Astrocyte of the spinal cord (primary cell): ENCODE data around the gene SLC9A7.

Experiments used
- DNase-seq: peaks from one replicate; pipeline ENCODE4 v3.0.0; 2011; ENCODE audit warnings: low read depth, low spot score
- H3K4me3 ChIP-seq: 2 replicates; pipeline ENCODE4 v1.5.1; 2011; ENCODE audit warnings: low read depth, mild to moderate bottlenecking, low read length, moderate library complexity
- in situ Hi-C: cut with HindIII; loops from 2 replicates; pipeline ENCODE4 v1.10.0; 2017; ENCODE audit warnings: low sequenced_read_pairs
- TF ChIP-seq, protein P1 (sequence below): IDR thresholded peaks from 2 replicates; pipeline ENCODE4 v1.5.1; 2012; ENCODE audit warnings: low read depth, mild to moderate bottlenecking, low read length, inconsistent platforms

Gene SLC9A7

DNA sequence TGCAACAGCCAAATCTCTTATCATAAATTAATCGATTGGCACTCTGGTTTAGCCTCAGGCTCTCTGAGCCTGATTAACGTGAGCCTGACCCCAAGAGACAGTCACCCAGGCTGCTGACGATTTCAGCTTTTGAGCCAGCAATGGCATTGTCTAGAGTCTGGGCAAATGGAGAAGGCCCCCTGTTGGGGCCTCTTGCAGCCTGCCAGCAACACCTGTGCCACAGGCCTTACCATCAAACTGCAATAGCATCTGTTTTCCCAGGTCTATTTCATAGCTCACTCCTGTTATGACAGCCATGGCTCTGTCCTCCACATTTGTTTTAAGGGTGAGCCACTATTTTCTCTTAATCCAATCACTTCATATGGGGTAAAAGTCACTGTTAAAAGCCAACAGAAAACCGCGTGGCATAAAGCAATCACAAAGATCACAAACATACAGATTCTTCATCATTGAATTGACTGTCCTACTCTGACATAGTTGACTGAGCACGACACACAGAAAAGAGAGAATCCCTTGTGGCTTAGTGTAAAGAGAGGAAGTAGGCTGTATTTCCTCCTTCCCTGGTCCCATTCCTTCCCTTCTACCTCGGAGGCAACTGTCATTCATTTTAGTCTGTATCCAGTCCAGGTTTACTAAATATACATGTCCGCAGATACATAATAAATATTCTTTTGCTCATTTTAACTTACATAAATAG, 47.8 kb downstream of the SLC9A7 start:
- TF ChIP-seq, protein P1, sequence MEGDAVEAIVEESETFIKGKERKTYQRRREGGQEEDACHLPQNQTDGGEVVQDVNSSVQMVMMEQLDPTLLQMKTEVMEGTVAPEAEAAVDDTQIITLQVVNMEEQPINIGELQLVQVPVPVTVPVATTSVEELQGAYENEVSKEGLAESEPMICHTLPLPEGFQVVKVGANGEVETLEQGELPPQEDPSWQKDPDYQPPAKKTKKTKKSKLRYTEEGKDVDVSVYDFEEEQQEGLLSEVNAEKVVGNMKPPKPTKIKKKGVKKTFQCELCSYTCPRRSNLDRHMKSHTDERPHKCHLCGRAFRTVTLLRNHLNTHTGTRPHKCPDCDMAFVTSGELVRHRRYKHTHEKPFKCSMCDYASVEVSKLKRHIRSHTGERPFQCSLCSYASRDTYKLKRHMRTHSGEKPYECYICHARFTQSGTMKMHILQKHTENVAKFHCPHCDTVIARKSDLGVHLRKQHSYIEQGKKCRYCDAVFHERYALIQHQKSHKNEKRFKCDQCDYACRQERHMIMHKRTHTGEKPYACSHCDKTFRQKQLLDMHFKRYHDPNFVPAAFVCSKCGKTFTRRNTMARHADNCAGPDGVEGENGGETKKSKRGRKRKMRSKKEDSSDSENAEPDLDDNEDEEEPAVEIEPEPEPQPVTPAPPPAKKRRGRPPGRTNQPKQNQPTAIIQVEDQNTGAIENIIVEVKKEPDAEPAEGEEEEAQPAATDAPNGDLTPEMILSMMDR = no peak
- H3K4me3 ChIP-seq = no peak overlapping the region
- in situ Hi-C loops = no loop called here
- no peak for DNase-seq

DNA sequence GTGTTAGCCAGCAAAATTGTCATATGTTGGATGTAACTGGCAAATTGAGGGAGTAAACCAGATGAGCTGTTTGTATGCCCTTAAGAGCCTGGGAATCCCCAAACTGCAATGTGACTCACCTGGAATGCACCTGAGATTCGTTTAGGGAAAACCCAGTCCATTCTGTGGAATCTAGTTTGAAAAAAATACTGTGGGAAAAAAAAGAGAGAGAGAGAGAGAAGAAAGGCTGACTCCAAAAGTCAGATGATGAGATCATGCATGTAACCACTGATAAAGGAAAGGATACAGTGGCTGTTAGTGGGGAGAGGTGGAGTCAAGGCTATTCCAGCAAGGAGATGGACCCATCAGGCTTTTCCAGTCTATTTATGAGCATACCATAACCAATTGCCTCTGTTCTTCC, 48.5 kb downstream of the SLC9A7 start:
- in situ Hi-C loops = no loop called here
- DNase-seq = peak; percentile 9
- no peak overlapping the region for H3K4me3 ChIP-seq
- TF ChIP-seq, protein P1 = no peak

DNA sequence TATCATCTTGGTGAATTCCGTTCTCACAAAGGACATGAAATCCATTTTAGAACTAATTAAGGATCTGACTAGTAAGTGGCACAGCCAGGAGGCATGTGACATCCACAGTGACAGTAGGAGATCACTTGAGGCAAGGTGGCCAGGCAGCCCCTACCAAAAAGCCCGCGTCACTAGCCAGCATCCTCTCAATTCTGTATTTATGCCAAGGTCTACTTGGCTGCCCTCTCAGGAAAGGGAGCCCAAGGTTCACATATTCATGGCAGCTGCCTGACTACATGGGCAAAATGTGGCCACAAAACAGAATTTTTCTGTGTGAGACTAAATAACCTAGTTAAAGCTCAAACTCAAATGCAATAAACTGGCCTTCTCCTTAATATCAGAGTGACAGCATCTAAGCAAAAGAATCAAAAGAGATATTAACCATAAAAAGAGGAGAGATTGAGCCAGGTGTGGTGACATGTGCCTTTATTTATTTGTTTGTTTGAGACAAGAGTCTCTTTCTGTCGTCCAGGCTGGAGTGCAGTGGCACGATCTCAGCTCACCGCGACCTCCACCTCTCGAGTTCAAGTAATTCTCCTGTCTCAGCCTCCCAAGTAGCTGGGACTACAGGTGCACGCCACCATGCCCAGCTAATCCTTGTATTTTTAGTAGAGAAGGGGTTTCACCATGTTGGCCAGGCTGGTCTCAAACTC, 51.5 kb downstream of the SLC9A7 start:
- TF ChIP-seq, protein P1 = no peak
- no peak overlapping the region for H3K4me3 ChIP-seq
- in situ Hi-C loops = no loop called here
- DNase-seq = no peak

DNA sequence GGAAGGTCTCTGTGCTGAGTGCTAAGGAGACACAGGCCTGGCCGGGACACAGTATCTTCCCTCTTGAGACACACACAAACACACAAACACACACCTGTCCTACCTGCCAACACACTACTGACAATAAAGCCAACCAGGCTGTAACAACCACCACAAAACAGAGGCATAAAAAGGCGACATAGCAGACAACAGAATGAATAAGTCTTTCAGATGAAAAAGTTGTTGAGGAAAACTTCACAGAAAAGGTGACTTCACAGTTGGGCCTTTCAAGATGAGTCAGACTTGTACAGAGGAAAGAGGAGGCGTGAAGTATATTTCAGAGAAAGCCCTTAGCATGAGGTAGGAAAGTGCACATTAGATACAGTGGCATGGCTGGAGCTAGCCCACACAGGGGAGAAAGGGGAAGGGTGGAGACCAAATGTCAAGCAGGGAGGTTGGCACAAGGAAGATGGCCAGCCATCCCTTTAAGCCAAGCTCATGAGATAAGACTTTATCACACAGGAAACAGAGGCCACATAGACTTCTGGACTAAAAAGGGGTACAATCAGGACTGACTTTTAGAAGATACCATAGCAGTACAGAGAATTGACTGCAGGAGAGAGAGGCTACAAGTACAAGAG, 54.0 kb downstream of the SLC9A7 start:
- peak; percentile 33 for DNase-seq
- TF ChIP-seq, protein P1 = no peak
- H3K4me3 ChIP-seq = no peak overlapping the region
- in situ Hi-C loops = no loop called here

DNA sequence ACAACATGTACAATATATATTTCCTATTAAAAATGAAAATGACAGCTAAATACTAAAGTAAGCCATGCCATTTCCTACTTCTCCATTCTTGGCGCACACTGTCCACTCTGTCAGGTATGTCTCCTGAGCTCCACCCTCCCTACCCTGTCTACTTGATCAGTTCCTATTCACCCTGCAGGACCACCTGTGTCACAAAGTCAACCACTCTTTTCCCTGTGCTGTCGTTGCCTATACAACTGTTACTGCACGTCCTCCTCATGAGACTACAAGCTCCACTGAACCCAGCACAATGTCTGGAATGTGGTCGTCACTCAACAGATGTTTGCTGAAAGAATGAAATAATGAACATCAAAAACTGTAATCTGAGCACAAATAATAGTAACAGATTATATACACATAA, 54.9 kb downstream of the SLC9A7 start:
- in situ Hi-C loops = no loop called here
- TF ChIP-seq, protein P1 = no peak
- DNase-seq = no peak
- no peak overlapping the region for H3K4me3 ChIP-seq

DNA sequence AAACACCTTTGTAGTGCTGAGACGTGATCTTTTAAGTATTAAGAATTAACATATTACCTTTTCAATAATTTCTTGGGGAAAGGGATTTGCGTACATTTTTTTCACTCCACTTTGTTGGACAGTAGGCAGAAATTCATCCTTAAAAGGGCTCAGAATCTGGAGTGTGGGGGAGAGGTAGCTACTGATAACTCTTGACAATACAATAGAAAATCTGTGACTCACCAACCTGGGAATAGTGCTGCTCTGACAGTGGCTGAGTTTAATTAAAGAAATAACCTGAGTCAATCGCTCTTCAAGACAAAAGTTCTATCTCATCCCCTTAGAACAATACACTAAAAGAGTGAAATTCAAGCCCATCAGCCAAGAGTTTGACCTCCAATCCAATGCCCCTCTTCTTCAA, 60.2 kb downstream of the SLC9A7 start:
- in situ Hi-C loops = no loop called here
- no peak overlapping the region for H3K4me3 ChIP-seq
- DNase-seq = no peak
- TF ChIP-seq, protein P1 = no peak
